ENCODE results near the gene SPEM3. TPM values are rescaled to one million over a fixed set of nuclear protein-coding genes. Genes with fewer than 3 reads are reported as not detected.

SPEM3 gene
- total and polyA plus RNA-seq, 4 donors = not detected

GRCh38 chr17:7403727-7403976 is 25.0 kb upstream of the SPEM3 start:
- TF ChIP-seq ATF3 (IDR thresholded peaks at IDR 0.05) (no peak), ZBTB33 (IDR thresholded peaks at IDR 0.05) (peak; percentile 3), GABPA (IDR thresholded peaks at IDR 0.05 in 1 of 2, conservative IDR thresholded peaks at IDR 0.05 in 1 of 2) (peak in 1 of 2 donors; percentile 16), RAD21 (IDR thresholded peaks at IDR 0.05) (no peak), RXRA (IDR thresholded peaks at IDR 0.05) (no peak), TAF1 (conservative IDR thresholded peaks at IDR 0.05) (no peak), FOXA1 (IDR thresholded peaks at IDR 0.05) (no peak), CTCF (IDR thresholded peaks at IDR 0.05; ENCODE audit: low read depth, low read length, missing input control) (no peak), REST (IDR thresholded peaks at IDR 0.05) (no peak), EGR1 (IDR thresholded peaks at IDR 0.05; ENCODE audit: low read depth in 2 of 2) (peak in 1 of 2 donors; percentile 11), SP1 (IDR thresholded peaks at IDR 0.05) (no peak), HNF4A (conservative IDR thresholded peaks at IDR 0.05) (no peak), NR2F2 (IDR thresholded peaks at IDR 0.05) (peak; percentile 28), JUND (IDR thresholded peaks at IDR 0.05) (no peak), HNF4G (IDR thresholded peaks at IDR 0.05) (peak; percentile 1), YY1 (IDR thresholded peaks at IDR 0.05) (no peak), FOXA2 (IDR thresholded peaks at IDR 0.05) (no peak), MAX (IDR thresholded peaks at IDR 0.05) (no peak)
- no peaks in the 10 kb centered on the region for H3K36me3 ChIP-seq (ENCODE audit: control insufficient read depth in 4 of 4, insufficient read depth in 3 of 4, low read depth in 1 of 4, low read length in 3 of 4)
- H3K9me3 ChIP-seq (ENCODE audit: control insufficient read depth in 4 of 4, low read length in 3 of 4) = no peaks in the 10 kb centered on the region
- H3K27me3 ChIP-seq (ENCODE audit: control insufficient read depth in 4 of 4, insufficient read depth in 4 of 4, low read length in 3 of 4) = no peaks in the 10 kb centered on the region
- peak overlapping the region; percentile 88 to 93 for H3K27ac ChIP-seq (ENCODE audit: low read depth in 1 of 2, low read length in 2 of 2)
- H3K4me3 ChIP-seq (ENCODE audit: low read depth in 1 of 3, low read length in 3 of 3) = peak overlapping the region; percentile 50 to 91 (median 62)
- DNase-seq (ENCODE audit: low spot score) = no peak
- H3K4me1 ChIP-seq (ENCODE audit: control insufficient read depth in 4 of 4, insufficient read depth in 4 of 4, low read length in 3 of 4) = peaks cover 4 to 8% (median 7%) of the 10 kb centered on the region in 4 donors
- WGBS = under 1% methylated on average over 13 of the region's 13 CpGs
- peak overlapping the region in 1 of 2 donors; percentile 94 for H3K9ac ChIP-seq (ENCODE audit: low read depth in 1 of 2, low read length in 2 of 2)
